NCI-H1417 (cell line): Measurements from ENCODE around the gene RPS14.

Source experiments
- DNase-seq, 3 experiments: peaks; one replicate each; lab custom pipeline; 2025; lab: John Stamatoyannopoulos, UW

The RPS14 gene

DNA sequence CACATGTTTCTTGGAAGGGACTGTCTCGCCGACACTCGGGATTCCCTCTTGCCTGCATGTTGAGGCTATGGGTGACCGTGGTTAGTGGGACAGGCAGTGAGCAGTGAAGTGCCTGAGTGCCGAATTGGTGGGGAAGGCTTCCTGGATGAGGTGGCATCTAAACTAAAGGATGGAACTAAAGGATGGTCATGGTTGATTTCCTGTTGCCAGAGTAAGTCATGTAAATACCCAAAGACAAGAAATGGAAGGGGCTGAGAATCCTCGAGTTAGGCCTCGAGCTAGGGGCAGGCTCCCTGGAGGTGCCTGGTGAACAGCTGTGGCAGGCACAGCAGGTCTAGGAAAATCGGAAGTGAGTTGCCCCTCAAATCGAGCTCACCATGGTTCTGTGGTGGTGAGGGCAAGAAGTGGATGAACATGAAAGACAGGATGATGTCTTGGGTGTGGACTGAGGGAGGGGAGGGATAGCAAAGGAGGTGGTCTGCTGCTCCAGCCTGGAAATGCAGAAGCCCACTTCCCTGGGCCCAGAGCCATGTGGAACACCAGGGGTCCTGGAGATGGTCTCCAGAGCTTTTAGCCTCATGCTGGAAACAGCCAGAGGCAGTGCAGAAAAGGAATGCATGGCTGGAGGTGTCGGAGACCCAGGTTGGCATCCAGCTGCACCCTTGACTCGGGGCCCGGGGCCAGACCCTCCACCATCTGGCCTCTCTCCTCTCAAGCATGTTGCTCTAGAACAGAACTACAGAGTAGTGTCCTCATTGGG, 49.0 kb downstream of the RPS14 start:
- no peak for DNase-seq

GRCh38 chr5:150399524-150400211, 49.9 kb downstream of the RPS14 start:
- DNase-seq: no peak

- DNase-seq: no peak
Observed at GRCh38 chr5:150398722-150399523, 50.6 kb downstream of the RPS14 start.

DNA sequence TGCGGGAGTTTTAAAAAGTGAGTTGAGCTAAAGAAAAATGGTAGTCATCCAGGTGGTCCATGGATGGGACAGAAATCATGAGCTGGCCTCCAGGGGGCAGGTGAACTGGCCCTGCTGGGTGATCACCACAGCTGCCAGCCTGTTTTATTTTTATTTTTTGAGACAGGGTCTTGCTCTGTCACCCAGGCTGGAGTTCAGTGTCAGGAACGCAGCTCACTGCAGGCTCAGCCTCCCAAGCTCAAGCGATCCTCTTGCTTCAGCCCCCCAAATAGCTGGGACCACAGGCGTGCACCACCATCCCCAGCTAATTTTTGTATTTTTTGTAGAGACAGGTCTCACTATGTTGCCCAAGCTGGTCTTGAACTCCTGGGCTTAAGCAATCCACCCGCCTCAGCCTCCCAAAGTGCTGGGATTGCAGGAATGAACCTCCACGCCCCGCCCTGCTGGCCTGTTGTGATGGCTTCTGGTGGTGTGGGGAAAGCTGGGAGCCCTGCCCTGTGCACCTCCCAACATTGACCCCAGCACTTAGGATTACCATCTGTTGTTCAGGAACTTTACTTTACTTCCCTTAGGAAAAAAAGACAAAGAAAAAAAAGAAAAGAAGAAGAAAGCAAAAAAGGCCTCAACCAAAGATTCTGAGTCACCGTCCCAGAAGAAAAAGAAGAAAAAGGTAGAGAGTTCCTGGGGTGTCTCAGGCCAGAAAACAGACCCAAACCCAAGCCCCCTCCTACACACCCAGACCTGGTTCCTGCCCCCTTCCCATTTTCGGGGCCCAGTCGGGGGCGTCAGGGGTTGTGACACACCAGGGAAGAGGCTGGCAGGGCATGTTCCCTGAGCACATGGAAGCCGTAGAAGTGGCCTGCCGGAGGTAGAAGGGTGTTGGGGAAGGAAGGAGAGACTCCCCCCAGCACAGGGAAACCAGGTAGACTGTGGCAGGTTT, 51.5 kb downstream of the RPS14 start:
- DNase-seq: no peak

DNA sequence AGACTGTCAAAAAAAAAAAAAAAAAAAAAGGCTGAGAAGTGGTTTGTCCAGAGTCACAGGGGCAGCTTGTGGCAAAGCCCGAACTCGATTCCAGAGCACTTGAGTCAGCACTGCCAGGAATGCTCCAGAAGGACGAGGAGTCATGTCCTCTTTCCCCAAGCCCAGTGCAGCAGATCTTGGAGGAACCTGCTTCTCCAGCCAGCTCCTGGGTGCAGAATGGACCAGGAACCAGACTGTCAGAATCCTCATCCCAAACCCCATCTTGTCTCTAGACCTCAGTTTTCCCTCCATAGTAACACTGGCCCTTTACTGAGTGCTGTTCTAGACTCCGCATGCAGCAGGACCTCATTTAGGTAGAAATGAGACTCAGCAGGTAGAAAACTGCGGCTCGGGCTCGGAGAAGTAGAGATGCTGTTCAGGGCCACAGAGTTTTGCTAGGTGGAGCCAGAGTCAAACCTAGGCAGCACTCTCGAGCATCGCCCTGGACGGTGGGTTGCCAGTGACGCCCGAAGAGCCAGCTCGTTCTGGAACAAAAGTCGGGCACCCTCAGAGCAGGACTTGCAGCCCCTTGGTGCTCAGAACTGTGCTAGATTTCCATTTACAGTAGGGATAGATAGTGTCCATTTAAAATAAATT, 52.3 kb downstream of the RPS14 start:
- no peak for DNase-seq

DNA sequence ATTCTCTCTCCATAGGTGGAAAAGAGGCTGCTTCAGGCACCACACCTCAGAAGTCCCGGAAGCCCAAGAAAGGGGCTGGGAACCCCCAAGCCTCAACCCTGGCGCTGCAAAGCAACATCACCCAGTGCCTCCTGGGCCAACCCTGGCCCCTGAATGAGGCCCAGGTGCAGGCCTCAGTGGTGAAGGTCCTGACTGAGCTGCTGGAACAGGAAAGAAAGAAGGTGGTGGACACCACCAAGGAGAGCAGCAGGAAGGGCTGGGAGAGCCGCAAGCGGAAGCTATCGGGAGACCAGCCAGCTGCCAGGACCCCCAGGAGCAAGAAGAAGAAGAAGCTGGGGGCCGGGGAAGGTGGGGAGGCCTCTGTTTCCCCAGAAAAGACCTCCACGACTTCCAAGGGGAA, 53.3 kb downstream of the RPS14 start:
- no peak for DNase-seq

DNA sequence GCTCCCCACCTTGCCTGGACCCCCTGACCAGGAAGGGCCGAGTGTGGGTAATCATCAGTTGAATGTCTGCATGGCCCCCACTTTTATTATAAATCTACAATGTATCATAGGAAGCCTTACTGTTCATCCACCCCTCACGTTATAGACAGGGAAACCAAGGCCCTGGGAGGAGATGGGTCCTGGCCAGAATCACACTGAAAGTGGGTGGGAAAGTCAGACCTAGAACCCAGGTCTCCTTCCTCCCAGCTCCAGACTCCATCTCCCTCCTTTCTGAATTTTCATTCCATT, 53.9 kb downstream of the RPS14 start:
- DNase-seq: no peak

DNA sequence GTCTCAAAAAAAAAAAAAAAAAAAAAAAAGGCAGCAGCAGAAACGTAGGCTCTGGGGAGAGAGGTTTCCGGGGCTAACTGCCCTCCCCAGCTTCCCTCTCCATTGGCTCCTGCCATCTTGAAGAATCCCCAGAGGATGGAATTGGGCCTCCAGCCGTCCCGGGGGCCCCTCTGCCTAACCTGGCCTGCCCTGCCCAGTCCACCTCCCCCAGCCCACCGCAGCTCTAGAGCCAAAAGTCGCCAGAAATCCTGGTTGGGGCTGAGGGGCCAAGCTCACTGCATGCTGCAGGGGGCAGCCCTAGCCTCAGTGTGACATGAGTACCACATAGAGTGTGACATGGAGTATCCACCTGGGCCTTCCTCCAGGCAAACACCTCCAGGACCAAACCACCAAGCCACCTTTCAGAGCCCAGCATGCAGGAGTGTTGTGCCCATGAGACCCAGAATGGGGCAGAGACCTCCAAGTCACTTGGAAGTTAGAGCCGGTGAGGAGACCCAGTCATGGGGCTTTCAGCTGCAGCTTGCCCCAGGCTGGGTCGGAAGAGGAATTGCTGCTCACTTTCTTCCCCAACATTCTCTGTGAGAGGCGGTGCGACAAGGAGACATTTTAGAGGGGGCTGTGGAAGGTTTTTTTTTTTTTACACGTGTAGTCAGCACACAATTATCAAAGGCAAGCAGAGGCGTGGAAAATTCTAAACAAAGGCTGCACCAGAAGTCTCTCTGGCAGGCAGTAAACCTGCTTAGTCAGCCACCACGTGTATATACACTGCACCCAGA, 54.4 kb downstream of the RPS14 start:
- DNase-seq: no peak

- no peak for DNase-seq
Observed at GRCh38 chr5:150394131-150394530, 55.4 kb downstream of the RPS14 start.

DNA sequence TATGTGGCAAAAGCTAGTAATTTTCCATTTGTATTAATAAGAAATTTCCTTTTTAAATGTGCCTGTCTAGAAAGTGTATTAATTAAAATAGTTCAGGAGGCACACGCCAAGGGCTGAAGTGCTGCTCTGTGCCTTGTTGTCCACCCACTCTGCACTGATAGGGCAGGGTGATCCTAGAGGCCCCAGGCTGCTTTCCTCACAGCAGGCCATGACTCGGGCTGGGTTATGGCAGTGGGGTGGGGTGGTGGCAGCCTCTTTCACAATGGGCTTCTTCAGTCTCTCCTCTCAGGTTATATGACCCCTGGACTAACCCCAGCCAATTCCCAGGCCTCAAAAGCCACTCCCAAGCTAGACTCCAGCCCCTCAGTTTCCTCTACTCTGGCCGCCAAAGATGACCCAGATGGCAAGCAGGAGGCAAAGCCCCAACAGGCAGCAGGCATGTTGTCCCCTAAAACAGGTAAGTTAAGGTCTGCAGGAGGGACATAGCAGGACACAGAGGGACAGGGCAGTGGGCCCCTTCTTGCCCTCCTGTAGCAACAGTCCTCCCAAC, 56.4 kb downstream of the RPS14 start:
- DNase-seq: no peak

DNA sequence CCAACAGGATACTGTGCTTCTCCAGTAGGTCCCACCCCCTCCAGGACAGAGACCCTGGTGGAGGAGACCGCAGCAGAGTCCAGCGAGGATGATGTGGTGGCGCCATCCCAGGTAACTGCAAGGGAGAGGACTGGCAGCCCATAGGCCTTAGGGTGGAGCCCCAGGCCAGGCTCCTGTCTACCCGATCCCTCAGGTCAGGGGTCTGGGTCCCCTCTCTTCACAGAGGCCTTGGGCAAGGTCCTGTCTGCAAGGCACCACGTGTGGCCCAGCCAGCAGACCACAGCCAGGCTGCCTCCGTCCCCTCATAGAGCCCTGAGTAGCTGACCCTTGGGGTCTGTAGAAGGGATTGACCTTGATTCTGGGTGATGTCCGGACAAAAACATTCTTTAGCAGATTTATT, 56.9 kb downstream of the RPS14 start:
- DNase-seq: no peak
